D721Med (cell line): ENCODE data around the gene TMEM259.

Source experiments
- DNase-seq: peaks from one replicate; pipeline ENCODE4 v3.0.0; 2011; ENCODE audit warnings: low spot score; ENCODE audit not compliant: insufficient read length
- FAIRE-seq: peaks from 2 replicates; lab custom pipeline; 2011; peaks lifted over from hg19 to GRCh38; lab: Jason Lieb, UNC
- TF ChIP-seq, protein P1 (sequence below): IDR thresholded peaks from 2 replicates; pipeline ENCODE4 v1.5.1; 2012; ENCODE audit warnings: mild to moderate bottlenecking, control low read depth; ENCODE audit not compliant: insufficient read depth; ENCODE audit errors: missing control alignments

TMEM259 gene

DNA sequence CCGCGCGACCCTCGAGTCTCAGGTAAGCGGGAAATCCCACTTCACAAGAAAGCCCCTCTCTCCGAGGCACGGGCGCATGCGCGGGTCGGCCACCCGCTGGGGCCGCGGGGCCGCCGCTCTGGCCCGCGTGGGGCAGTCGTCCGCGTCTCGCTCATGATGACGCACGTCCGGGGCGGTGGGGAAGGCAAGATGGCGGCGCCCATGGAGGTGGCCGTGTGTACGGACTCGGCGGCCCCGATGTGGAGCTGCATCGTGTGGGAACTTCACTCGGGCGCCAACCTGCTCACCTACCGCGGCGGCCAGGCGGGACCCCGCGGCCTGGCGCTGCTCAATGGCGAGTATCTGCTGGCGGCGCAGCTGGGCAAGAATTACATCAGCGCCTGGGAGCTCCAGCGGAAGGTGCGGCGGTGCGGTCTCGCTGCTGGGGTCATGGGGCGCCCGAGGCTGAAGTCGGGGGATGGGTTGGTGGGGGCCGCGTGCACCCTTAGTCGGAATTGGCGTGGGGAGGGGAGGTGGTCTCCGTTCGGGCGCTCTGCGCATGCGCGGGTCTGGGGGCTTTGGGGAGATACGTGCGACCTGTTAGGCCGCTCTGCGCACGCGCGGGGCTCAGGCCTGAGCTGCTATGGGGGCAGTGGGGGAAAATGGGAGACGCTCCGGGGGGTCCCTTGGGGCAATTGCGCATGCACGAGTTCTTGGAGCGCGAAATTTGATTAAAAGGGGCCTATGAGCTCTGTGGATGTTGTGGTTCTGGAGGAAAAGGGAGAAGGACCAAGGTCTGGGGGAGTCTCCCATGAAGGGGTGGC, 36.6 kb downstream of the TMEM259 start, which contains the start of gene WDR18:
Gene WDR18 (plus strand): TSS at position 181 of the 803 bp plus-strand sequence. CDS start 9 bp downstream, at position 190.
- FAIRE-seq, result no peak
- peak; percentile 99 for DNase-seq
- TF ChIP-seq, protein P1, sequence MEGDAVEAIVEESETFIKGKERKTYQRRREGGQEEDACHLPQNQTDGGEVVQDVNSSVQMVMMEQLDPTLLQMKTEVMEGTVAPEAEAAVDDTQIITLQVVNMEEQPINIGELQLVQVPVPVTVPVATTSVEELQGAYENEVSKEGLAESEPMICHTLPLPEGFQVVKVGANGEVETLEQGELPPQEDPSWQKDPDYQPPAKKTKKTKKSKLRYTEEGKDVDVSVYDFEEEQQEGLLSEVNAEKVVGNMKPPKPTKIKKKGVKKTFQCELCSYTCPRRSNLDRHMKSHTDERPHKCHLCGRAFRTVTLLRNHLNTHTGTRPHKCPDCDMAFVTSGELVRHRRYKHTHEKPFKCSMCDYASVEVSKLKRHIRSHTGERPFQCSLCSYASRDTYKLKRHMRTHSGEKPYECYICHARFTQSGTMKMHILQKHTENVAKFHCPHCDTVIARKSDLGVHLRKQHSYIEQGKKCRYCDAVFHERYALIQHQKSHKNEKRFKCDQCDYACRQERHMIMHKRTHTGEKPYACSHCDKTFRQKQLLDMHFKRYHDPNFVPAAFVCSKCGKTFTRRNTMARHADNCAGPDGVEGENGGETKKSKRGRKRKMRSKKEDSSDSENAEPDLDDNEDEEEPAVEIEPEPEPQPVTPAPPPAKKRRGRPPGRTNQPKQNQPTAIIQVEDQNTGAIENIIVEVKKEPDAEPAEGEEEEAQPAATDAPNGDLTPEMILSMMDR, result no peak

DNA sequence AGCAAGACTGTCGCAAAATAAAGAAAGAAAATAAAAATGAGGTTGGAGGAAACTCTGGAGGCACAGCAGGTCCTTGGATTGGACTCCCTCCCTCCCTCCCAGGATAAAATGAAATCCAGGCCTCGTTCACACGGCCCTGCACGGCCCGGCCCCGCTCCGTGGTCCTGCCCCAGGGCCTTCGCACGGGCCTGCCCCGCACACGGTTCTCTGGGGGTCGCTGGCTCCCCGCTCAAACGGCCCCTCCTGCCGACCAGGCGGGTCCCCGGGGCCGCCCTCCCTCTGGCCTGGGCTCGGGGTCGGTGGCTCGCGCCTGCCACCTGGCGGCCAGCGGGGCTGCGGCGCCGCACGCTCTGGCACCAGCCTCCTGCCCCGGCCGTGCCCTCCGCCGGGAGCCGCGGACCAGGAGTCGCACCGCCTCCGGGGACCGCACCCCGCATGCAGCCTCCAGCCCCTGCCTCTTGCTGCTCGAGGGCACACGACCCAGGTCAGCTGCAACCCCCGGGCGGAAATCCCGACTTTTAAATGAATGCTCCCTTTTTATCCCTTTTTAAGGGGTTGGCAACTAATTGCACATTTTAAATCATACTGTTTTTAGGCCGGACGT, 38.3 kb downstream of the TMEM259 start:
- TF ChIP-seq, protein P1, result peak; percentile 82
- FAIRE-seq (no peak), DNase-seq (peak; percentile 98)

DNA sequence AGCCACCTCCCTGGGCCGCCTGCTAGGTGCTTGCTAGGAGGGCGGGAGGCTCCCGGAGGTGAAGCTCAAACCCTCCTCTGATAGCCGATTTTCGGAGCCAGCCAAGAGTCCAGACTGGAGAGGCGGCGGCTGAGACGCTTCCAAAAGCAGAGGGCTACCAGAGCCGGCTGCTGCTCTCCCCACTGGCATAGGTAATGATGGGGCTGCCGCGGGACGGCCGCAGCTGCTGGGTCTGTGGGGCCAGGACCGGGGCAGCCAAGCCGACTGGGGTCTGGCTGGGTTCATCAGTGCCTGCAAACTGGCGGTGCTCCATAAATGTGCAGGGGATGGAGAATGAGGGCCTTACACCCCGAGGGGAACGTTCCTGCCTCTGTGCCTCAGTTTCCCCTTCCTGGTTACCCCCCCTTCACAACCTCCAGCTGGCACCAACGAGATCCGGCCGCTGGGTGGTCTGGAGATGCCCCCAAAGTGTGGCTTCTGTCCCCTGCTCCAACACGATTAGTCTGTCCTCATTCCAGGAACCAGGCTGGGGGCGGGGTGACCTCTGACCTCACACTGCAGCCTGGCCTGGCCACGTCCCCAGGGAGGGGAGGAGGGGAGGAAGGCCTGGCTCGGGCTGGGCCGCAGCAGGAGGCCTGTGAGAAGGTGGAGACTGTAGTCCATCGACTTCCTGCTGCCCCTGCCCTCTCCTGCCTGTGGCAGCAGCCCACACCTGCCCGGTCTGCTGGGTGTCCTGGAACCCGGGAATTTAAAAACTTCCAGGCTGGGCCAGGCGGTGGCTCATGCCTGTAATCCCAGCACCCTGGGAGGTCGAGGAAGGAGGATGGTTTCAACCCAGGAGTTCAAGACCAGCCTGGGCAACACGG, 40.6 kb downstream of the TMEM259 start:
- DNase-seq (no peak), FAIRE-seq (no peak)
- TF ChIP-seq, protein P1, result no peak

DNA sequence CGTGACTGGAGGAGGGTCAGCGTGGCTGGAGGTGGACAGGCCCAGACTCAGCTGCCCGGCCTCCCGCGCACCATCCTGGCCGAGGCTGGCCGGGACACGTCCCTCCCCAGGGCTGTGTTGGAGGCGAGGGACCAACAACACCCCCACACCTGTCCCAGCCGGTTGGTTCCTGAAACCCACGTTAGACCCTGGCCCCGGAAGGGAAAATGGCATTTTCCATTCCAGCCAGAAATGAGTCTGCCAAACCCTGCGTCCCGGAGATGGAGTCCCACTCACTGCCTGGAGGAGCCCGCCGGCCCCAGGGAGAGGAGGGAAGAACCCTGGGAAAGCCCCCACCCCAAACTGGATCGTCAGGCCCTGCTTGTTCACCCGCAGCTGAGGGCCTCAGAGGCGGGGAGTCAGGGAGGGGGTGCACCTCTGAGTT, 41.6 kb downstream of the TMEM259 start:
- TF ChIP-seq, protein P1, result no peak
- no peak for DNase-seq
- FAIRE-seq, result no peak

DNA sequence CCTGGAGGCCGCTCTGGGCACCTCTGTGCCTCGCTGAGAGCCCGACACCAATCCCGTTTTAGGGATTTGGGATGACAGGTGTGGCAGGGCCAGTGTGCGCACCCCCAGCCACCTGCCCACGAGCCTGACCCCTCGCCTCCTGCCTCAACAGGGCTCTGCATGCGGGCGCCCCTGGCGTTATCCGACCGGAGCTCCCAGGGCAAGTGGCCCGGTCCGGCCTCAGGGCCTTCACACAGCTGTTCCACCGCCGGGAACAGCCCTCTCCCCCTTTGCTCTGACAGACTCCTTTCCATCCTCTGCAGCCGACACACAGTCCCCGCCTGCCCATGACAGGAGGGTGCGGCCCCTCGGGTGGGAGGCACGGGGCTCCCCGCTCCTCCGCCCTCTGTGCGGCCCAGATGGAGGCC, 43.9 kb downstream of the TMEM259 start:
- TF ChIP-seq, protein P1, result no peak
- FAIRE-seq (no peak), DNase-seq (no peak)

DNA sequence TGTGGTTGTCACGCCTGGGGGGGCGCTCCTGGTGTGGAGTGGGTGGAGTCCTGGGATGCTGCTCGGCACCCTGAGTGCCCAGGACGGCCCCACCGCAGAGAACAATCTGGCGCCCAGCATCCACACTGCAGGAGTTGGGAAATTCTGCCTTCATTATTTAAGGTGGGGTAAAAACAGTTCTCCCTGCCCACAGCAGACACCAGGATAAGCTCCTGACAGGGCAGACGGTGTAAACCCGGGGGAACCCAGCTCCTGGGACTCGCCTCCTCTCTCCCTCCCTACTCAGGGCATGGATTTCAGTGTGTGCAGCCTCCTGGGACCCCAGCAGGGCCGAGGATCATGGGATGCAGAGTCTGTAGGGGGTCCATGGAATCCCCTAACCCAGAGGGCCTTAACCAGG, 44.4 kb downstream of the TMEM259 start:
- TF ChIP-seq, protein P1, result no peak
- DNase-seq (no peak), FAIRE-seq (no peak)
